ENCODE measurements around the gene TWSG1. TPM values are rescaled to one million over a fixed set of nuclear protein-coding genes. Genes with fewer than 3 reads are reported as not detected.

The TWSG1 gene
- total and polyA plus RNA-seq, 2 of the 13 experiments (the other 11 are each of a cell fraction or from before 2014, with no cell fraction given), result 6.6 to 9.4 TPM

- TF ChIP-seq ZNF280D (CRISPR knock-in tag; IDR thresholded peaks at IDR 0.05), result no peak
- TF ChIP-seq ZNF350 (CRISPR knock-in tag; IDR thresholded peaks at IDR 0.05; ENCODE audit: borderline replicate concordance, low read depth), result no peak
- no peak for TF ChIP-seq BCL6 (CRISPR knock-in tag; IDR thresholded peaks at IDR 0.05)
- no peak for TF ChIP-seq KLF13 (CRISPR knock-in tag; IDR thresholded peaks at IDR 0.05)
Measured at GRCh38 chr18:9362869-9363268, 28.3 kb downstream of the TWSG1 start (continued).

GRCh38 chr18:9364242-9364641 lies 29.7 kb downstream of the TWSG1 start:
- POLR2A ChIA-PET, result no interaction called here
- FAIRE-seq (no peak), DNase-seq (ENCODE audit: low spot score) (no peak), ATAC-seq (no peak)
- no peaks in the 10 kb centered on the region for H4K20me1 ChIP-seq (ENCODE audit: insufficient read depth, low read length)
- in situ Hi-C loops (cut with HindIII; ENCODE audit: extremely low pct_ligation_motif_present, low pct_unique_long_range_greater_than_20kb), result no loop called here
- CTCF ChIA-PET (ENCODE audit: low intra/inter-chr PET ratio, low total read pairs), result no interaction called here
- H3K27ac ChIP-seq (ENCODE audit: extremely low read length, insufficient read depth, low read length), result no peak overlapping the region
- H2AFZ ChIP-seq (ENCODE audit: low read length), result no peak overlapping the region
- BruUV-seq (replicated peaks), result no TSS peak
- WGBS (ENCODE audit: low lambda C conversion rate), result 94% methylated on average over 8 of the region's 8 CpGs
- no peak overlapping the region for H3K4me3 ChIP-seq (replicated peaks in 1 of 3; ENCODE audit: insufficient read depth in 1 of 3, low read depth in 2 of 3, low read length in 3 of 3)
- H3K4me1 ChIP-seq (ENCODE audit: insufficient read depth, low read length), result no peaks in the 10 kb centered on the region
- no peaks in the 10 kb centered on the region for H3K27me3 ChIP-seq (ENCODE audit: control insufficient read depth in 1 of 2, insufficient read depth in 2 of 2, low read length in 2 of 2)
- intact Hi-C loops (cut with micrococcal nuclease; ENCODE audit: unreplicated experiment), result no loop called here
- H3K79me2 ChIP-seq (ENCODE audit: insufficient read depth, low read length), result no peaks in the 10 kb centered on the region
- H3K9ac ChIP-seq (ENCODE audit: insufficient read depth, low read depth, low read length), result no peak overlapping the region
- no peak overlapping the region for H3K4me2 ChIP-seq (ENCODE audit: low read depth, low read length)
- no peak for TF ChIP-seq MXI1 (IDR thresholded peaks at IDR 0.05; ENCODE audit: borderline replicate concordance, low read depth, low read length)
- TF ChIP-seq ZNF460 (CRISPR knock-in tag; IDR thresholded peaks at IDR 0.05; ENCODE audit: borderline replicate concordance), result no peak
- TF ChIP-seq PRMT3 (CRISPR knock-in tag; IDR thresholded peaks at IDR 0.05; ENCODE audit: borderline replicate concordance, low read depth), result no peak
- no peak for TF ChIP-seq BRCA1 (CRISPR knock-in tag; IDR thresholded peaks at IDR 0.05)
- TF ChIP-seq, protein P1, sequence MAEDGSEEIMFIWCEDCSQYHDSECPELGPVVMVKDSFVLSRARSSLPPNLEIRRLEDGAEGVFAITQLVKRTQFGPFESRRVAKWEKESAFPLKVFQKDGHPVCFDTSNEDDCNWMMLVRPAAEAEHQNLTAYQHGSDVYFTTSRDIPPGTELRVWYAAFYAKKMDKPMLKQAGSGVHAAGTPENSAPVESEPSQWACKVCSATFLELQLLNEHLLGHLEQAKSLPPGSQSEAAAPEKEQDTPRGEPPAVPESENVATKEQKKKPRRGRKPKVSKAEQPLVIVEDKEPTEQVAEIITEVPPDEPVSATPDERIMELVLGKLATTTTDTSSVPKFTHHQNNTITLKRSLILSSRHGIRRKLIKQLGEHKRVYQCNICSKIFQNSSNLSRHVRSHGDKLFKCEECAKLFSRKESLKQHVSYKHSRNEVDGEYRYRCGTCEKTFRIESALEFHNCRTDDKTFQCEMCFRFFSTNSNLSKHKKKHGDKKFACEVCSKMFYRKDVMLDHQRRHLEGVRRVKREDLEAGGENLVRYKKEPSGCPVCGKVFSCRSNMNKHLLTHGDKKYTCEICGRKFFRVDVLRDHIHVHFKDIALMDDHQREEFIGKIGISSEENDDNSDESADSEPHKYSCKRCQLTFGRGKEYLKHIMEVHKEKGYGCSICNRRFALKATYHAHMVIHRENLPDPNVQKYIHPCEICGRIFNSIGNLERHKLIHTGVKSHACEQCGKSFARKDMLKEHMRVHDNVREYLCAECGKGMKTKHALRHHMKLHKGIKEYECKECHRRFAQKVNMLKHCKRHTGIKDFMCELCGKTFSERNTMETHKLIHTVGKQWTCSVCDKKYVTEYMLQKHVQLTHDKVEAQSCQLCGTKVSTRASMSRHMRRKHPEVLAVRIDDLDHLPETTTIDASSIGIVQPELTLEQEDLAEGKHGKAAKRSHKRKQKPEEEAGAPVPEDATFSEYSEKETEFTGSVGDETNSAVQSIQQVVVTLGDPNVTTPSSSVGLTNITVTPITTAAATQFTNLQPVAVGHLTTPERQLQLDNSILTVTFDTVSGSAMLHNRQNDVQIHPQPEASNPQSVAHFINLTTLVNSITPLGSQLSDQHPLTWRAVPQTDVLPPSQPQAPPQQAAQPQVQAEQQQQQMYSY (CRISPR knock-in tag; IDR thresholded peaks at IDR 0.05), result no peak
- no peaks in the 10 kb centered on the region for H3K36me3 ChIP-seq (replicated peaks in 1 of 2; ENCODE audit: control insufficient read depth in 1 of 2, insufficient read depth in 2 of 2, low read length in 2 of 2)
- H3K9me3 ChIP-seq (ENCODE audit: low read length), result no peaks in the 10 kb centered on the region

Data from HepG2 (cell line).